Uterus (tissue), 4 donors: ENCODE data around the gene HIVEP1. TPM values are rescaled to one million over a fixed set of nuclear protein-coding genes. Genes with fewer than 3 reads are reported as not detected.

Experiments used
- DNase-seq, 2 donors: peaks; one replicate each; pipeline ENCODE4 v3.0.0-alpha.2; 2019 to 2020
- H3K27ac ChIP-seq, 2 donors: fragments of 200-600 bp; sonication (generic); 1 replicate in 1 of 2; 2 replicates in 1 of 2; pipeline ENCODE4 v1.5.1; 2016 to 2018
- H3K27me3 ChIP-seq, 2 donors: fragments of 200-600 bp; sonication (generic); one replicate each; pipeline ENCODE4 v1.5.1; 2018 to 2019; ENCODE audit warnings: control low read depth in 1 of 2
- H3K36me3 ChIP-seq, 2 donors: fragments of 200-600 bp; sonication (generic); one replicate each; pipeline ENCODE4 v1.5.1; 2019; ENCODE audit warnings: control low read depth in 1 of 2
- H3K4me1 ChIP-seq, 2 donors: fragments of 200-600 bp; sonication (generic); one replicate each; pipeline ENCODE4 v1.5.1; 2018 to 2019; ENCODE audit warnings: control low read depth in 1 of 2
- H3K4me3 ChIP-seq, 2 donors: fragments of 200-600 bp; sonication (generic); 1 replicate in 1 of 2; 2 replicates in 1 of 2; pipeline ENCODE4 v1.5.1; 2018 to 2019; ENCODE audit warnings: mild to moderate bottlenecking in 1 of 2
- H3K9me3 ChIP-seq, 2 donors: fragments of 200-600 bp; sonication (generic); one replicate each; pipeline ENCODE4 v1.5.1; 2019; ENCODE audit warnings: control low read depth in 1 of 2
- POLR2A ChIP-seq, 2 donors: fragments of 450-650 bp; IDR thresholded peaks; one replicate each; pipeline ENCODE4 v1.6.1; 2016; ENCODE audit warnings: antibody characterized with exemption in 2 of 2, mild to moderate bottlenecking in 1 of 2, moderate library complexity in 1 of 2
- intact Hi-C: fragments of 100-400 bp; cut with DNase I; formaldehyde crosslinking; loops from one replicate; pipeline ENCODE4 v1.15.1; 2023; ENCODE audit warnings: low total_unique reads
- total RNA-seq, 4 donors: library from RNA; depleted of rRNA in 3 of 4; stranded (reverse); fragments of >200 nt in 3 of 4; gene quantifications; one replicate each; pipeline versions ENCODE4 v1.1.0 to v1.2.4, GENCODE V29; 2014 to 2023
- TF ChIP-seq, protein P1 (sequence below), 4 experiments: fragments of 200-600 bp in 2 of 4; fragments of 450-650 bp in 2 of 4; sonication (generic) in 2 of 4; IDR thresholded peaks; one replicate each; pipeline ENCODE4 v1.5.1; 2016 to 2019; ENCODE audit warnings: antibody characterized with exemption in 4 of 4, mild to moderate bottlenecking in 2 of 4, moderate library complexity in 1 of 4
- donor health status: DM: yes; HTN: yes; CAD: no.

HIVEP1 gene
- total RNA-seq, 4 donors from 2014 or later, result 8.5 to 38.1 (median 22.0) TPM

DNA sequence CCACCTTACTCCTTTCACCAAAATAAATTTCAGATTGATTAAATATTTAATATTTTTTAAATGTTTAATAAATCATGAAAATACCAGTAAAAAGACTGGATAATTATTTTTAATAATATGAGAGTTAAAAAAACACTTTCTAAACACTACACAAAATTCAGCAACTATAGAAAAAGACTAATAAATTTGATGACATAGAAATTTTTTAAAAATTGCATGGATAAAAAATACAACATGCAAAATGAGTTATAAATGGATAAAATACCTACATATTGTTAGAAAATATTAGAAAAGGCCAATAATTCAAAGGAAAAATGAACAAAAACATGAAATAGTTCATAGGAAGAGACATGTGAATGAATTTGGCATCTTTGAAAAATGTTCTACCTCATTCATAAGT, 177.0 kb downstream of the HIVEP1 start:
- Histone ChIP-seq H3K36me3 (no peaks in the 10 kb centered on the region), H3K27ac (no peak overlapping the region), H3K4me3 (no peak overlapping the region), H3K9me3 (no peaks in the 10 kb centered on the region), H3K4me1 (no peaks in the 10 kb centered on the region), H3K27me3 (no peaks in the 10 kb centered on the region)
- TF ChIP-seq, protein P1, sequence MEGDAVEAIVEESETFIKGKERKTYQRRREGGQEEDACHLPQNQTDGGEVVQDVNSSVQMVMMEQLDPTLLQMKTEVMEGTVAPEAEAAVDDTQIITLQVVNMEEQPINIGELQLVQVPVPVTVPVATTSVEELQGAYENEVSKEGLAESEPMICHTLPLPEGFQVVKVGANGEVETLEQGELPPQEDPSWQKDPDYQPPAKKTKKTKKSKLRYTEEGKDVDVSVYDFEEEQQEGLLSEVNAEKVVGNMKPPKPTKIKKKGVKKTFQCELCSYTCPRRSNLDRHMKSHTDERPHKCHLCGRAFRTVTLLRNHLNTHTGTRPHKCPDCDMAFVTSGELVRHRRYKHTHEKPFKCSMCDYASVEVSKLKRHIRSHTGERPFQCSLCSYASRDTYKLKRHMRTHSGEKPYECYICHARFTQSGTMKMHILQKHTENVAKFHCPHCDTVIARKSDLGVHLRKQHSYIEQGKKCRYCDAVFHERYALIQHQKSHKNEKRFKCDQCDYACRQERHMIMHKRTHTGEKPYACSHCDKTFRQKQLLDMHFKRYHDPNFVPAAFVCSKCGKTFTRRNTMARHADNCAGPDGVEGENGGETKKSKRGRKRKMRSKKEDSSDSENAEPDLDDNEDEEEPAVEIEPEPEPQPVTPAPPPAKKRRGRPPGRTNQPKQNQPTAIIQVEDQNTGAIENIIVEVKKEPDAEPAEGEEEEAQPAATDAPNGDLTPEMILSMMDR (IDR thresholded peaks at IDR 0.05), result no peak
- no peak for TF ChIP-seq POLR2A (IDR thresholded peaks at IDR 0.05)
- intact Hi-C loops, result no loop called here
- no peak for DNase-seq

DNA sequence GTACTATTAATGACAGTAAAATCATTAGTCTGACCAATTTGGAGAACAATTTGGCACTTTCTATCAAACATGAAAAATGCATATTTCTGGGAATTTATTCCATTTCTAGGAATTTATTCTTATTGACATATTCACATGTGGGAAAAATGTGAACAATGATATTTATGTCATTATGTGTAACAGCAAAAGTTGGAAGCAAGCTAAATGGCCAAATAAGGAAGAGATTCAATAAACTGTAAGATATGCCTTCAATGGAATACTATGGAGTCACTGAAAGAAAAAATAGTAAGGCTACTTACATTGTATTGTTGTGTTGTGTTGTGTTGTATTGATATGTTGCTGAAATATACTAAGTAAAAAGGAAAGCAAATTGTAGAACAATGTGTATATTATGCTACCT, 177.5 kb downstream of the HIVEP1 start:
- no peak overlapping the region for H3K27ac ChIP-seq
- H3K4me3 ChIP-seq, result no peak overlapping the region
- H3K27me3 ChIP-seq, result no peaks in the 10 kb centered on the region
- H3K4me1 ChIP-seq, result no peaks in the 10 kb centered on the region
- H3K36me3 ChIP-seq, result no peaks in the 10 kb centered on the region
- DNase-seq, result no peak
- TF ChIP-seq, protein P1 (IDR thresholded peaks at IDR 0.05), result no peak
- no peak for TF ChIP-seq POLR2A (IDR thresholded peaks at IDR 0.05)
- no peaks in the 10 kb centered on the region for H3K9me3 ChIP-seq
- intact Hi-C loops, result no loop called here

DNA sequence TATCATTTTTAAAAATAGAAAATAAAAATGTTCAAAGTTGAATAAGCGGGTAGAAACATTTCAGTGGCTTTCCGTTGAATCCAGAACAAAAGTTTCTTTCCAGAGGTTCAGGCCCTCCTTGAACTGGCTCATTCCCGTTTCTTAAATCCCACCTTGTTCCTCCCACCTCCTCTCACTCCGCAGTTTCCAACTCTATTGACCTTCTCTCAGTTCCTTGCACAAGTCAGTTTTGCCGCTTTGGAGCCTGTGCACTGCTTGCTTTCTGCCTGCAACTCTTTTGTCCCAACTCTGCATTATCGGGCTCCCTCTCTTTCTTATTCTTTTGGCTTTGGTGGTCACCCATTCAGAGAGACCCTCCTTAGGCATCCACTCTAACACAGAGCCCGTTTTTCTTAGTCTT, 178.1 kb downstream of the HIVEP1 start:
- no peak overlapping the region for H3K4me3 ChIP-seq
- intact Hi-C loops, result no loop called here
- H3K27ac ChIP-seq, result no peak overlapping the region
- TF ChIP-seq, protein P1 (IDR thresholded peaks at IDR 0.05), result no peak
- no peak for TF ChIP-seq POLR2A (IDR thresholded peaks at IDR 0.05)
- no peaks in the 10 kb centered on the region for H3K36me3 ChIP-seq
- H3K4me1 ChIP-seq, result no peaks in the 10 kb centered on the region
- no peaks in the 10 kb centered on the region for H3K9me3 ChIP-seq
- DNase-seq, result no peak
- H3K27me3 ChIP-seq, result no peaks in the 10 kb centered on the region

DNA sequence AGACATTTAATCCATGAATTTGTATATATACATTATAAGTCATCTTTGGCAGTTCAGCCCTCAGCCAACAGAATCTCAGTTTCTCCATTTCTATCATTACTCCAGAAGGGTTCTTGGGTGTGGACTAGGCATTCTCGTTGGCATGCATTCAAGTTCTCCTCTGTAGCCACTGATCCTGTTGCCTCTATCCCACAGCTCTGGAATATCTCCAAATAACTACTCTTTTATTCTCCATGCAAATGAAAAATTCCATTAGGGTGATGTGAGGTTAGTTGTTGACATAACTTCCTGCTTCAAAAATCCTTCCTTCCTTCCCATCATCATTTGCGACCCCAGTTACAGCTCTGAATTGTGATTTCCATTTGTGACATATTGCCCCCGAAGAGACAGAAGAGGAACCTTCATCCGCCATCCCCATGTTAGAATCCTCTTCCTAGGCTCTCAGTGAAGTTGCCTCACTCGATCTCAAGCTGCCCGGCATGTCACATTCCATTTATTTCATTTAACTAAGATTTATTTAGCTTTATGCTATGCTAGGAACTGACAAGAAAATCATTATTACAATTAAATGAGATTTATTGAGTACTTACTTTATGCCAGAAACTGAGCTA, 184.3 kb downstream of the HIVEP1 start:
- no peak for DNase-seq
- Histone ChIP-seq H3K4me1 (no peaks in the 10 kb centered on the region), H3K9me3 (no peaks in the 10 kb centered on the region), H3K4me3 (no peak overlapping the region), H3K36me3 (no peaks in the 10 kb centered on the region), H3K27ac (no peak overlapping the region), H3K27me3 (no peaks in the 10 kb centered on the region)
- intact Hi-C loops, result no loop called here
- TF ChIP-seq, protein P1 (IDR thresholded peaks at IDR 0.05), result no peak
- no peak for TF ChIP-seq POLR2A (IDR thresholded peaks at IDR 0.05)

DNA sequence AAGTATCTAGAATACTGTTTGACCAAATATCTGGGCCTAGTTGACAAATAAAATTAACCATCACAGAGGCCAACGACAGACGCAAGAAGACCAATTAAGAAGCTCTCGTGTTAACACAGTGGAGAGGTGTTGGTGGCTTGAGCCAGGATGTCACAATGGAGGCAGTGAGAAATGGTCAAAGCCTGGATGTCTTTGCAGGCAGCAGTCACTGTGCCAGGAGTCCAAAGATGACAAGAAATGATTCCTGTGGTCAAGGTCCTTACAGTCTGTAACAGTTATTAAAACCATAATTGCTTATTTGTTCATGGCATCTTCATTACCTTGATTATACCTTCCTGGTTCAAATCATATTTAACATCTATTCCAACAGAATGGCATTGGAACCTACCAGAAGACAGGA, 186.7 kb downstream of the HIVEP1 start:
- no peak for DNase-seq
- Histone ChIP-seq H3K36me3 (no peaks in the 10 kb centered on the region), H3K4me3 (no peak overlapping the region), H3K27me3 (no peaks in the 10 kb centered on the region), H3K9me3 (no peaks in the 10 kb centered on the region), H3K4me1 (no peaks in the 10 kb centered on the region), H3K27ac (no peak overlapping the region)
- intact Hi-C loops, result no loop called here
- no peak for TF ChIP-seq POLR2A (IDR thresholded peaks at IDR 0.05)
- TF ChIP-seq, protein P1 (IDR thresholded peaks at IDR 0.05), result no peak
